ENCODE measurements around the gene CHRNA3.
A peak's percentile ranks its signal among the peaks of the same experiment; 100 is the strongest.

Gene CHRNA3

GRCh38 chr15:78625606-78626280, 4.9 kb upstream of the CHRNA3 start:
- Histone ChIP-seq H3K36me3 (ENCODE audit: insufficient read depth, low read length) (no peaks in the 10 kb centered on the region), H2AFZ (ENCODE audit: low read length, unreplicated experiment) (no peak overlapping the region), H3K27me3 (ENCODE audit: insufficient read depth, low read length) (peaks cover 69% of the 10 kb centered on the region), H3K79me2 (ENCODE audit: control insufficient read depth, insufficient read depth, low read length, unreplicated experiment) (no peaks in the 10 kb centered on the region), H3K4me3 (ENCODE audit: low read depth, low read length) (no peak overlapping the region), H3K4me1 (ENCODE audit: control insufficient read depth, insufficient read depth, low read length, unreplicated experiment) (no peaks in the 10 kb centered on the region), H3K27ac (ENCODE audit: low read depth, low read length) (no peak overlapping the region)

- H3K27ac ChIP-seq (ENCODE audit: low read depth, low read length): no peak overlapping the region
- no peaks in the 10 kb centered on the region for H3K36me3 ChIP-seq (ENCODE audit: insufficient read depth, low read length)
- H2AFZ ChIP-seq (ENCODE audit: low read length, unreplicated experiment): no peak overlapping the region
- no peaks in the 10 kb centered on the region for H3K4me1 ChIP-seq (ENCODE audit: control insufficient read depth, insufficient read depth, low read length, unreplicated experiment)
- peaks cover 77% of the 10 kb centered on the region for H3K27me3 ChIP-seq (ENCODE audit: insufficient read depth, low read length)
- H3K79me2 ChIP-seq (ENCODE audit: control insufficient read depth, insufficient read depth, low read length, unreplicated experiment): no peaks in the 10 kb centered on the region
- no peak overlapping the region for H3K4me3 ChIP-seq (ENCODE audit: low read depth, low read length)
Measured at GRCh38 chr15:78624651-78625590, 4.1 kb upstream of the CHRNA3 start.

- no peak overlapping the region for H3K4me3 ChIP-seq (ENCODE audit: low read depth, low read length)
- peaks cover under 1% of the 10 kb centered on the region for H3K4me1 ChIP-seq (ENCODE audit: control insufficient read depth, insufficient read depth, low read length, unreplicated experiment)
- H3K27me3 ChIP-seq (ENCODE audit: insufficient read depth, low read length): peaks cover 80% of the 10 kb centered on the region
- no peaks in the 10 kb centered on the region for H3K79me2 ChIP-seq (ENCODE audit: control insufficient read depth, insufficient read depth, low read length, unreplicated experiment)
- H3K36me3 ChIP-seq (ENCODE audit: insufficient read depth, low read length): no peaks in the 10 kb centered on the region
- H2AFZ ChIP-seq (ENCODE audit: low read length, unreplicated experiment): no peak overlapping the region
- H3K27ac ChIP-seq (ENCODE audit: low read depth, low read length): no peak overlapping the region
Measured at GRCh38 chr15:78623786-78624497, 3.1 kb upstream of the CHRNA3 start.

GRCh38 chr15:78621810-78622402, 1.1 kb upstream of the CHRNA3 start:
- Histone ChIP-seq H3K36me3 (ENCODE audit: insufficient read depth, low read length) (no peaks in the 10 kb centered on the region), H3K4me1 (ENCODE audit: control insufficient read depth, insufficient read depth, low read length, unreplicated experiment) (peaks cover 14% of the 10 kb centered on the region), H3K4me3 (ENCODE audit: low read depth, low read length) (no peak overlapping the region), H3K27ac (ENCODE audit: low read depth, low read length) (no peak overlapping the region), H3K27me3 (ENCODE audit: insufficient read depth, low read length) (peaks cover 66% of the 10 kb centered on the region), H2AFZ (ENCODE audit: low read length, unreplicated experiment) (no peak overlapping the region), H3K79me2 (ENCODE audit: control insufficient read depth, insufficient read depth, low read length, unreplicated experiment) (no peaks in the 10 kb centered on the region)

- Histone ChIP-seq H3K36me3 (ENCODE audit: insufficient read depth, low read length) (no peaks in the 10 kb centered on the region), H2AFZ (ENCODE audit: low read length, unreplicated experiment) (no peak overlapping the region), H3K79me2 (ENCODE audit: control insufficient read depth, insufficient read depth, low read length, unreplicated experiment) (no peaks in the 10 kb centered on the region), H3K4me3 (ENCODE audit: low read depth, low read length) (peak overlapping the region; percentile 66), H3K27me3 (ENCODE audit: insufficient read depth, low read length) (peaks cover 53% of the 10 kb centered on the region), H3K4me1 (ENCODE audit: control insufficient read depth, insufficient read depth, low read length, unreplicated experiment) (peaks cover 14% of the 10 kb centered on the region), H3K27ac (ENCODE audit: low read depth, low read length) (no peak overlapping the region)
Measured at GRCh38 chr15:78620021-78620526, 722 bp downstream of the CHRNA3 start.

- no peaks in the 10 kb centered on the region for H3K36me3 ChIP-seq (ENCODE audit: insufficient read depth, low read length)
- H3K27ac ChIP-seq (ENCODE audit: low read depth, low read length): no peak overlapping the region
- H3K4me1 ChIP-seq (ENCODE audit: control insufficient read depth, insufficient read depth, low read length, unreplicated experiment): peaks cover 14% of the 10 kb centered on the region
- H3K27me3 ChIP-seq (ENCODE audit: insufficient read depth, low read length): peaks cover 53% of the 10 kb centered on the region
- peak overlapping the region; percentile 66; the same call in 1 of the 2 replicates for H3K4me3 ChIP-seq (ENCODE audit: low read depth, low read length)
- no peak overlapping the region for H2AFZ ChIP-seq (ENCODE audit: low read length, unreplicated experiment)
- H3K79me2 ChIP-seq (ENCODE audit: control insufficient read depth, insufficient read depth, low read length, unreplicated experiment): no peaks in the 10 kb centered on the region
Measured at GRCh38 chr15:78619022-78619950, 1.5 kb downstream of the CHRNA3 start.

- peak overlapping the region; percentile 56 for H3K4me3 ChIP-seq (ENCODE audit: low read depth, low read length)
- H3K36me3 ChIP-seq (ENCODE audit: insufficient read depth, low read length): no peaks in the 10 kb centered on the region
- H3K27me3 ChIP-seq (ENCODE audit: insufficient read depth, low read length): peaks cover 47% of the 10 kb centered on the region
- H3K27ac ChIP-seq (ENCODE audit: low read depth, low read length): no peak overlapping the region
- H3K79me2 ChIP-seq (ENCODE audit: control insufficient read depth, insufficient read depth, low read length, unreplicated experiment): no peaks in the 10 kb centered on the region
- H3K4me1 ChIP-seq (ENCODE audit: control insufficient read depth, insufficient read depth, low read length, unreplicated experiment): peaks cover 14% of the 10 kb centered on the region
- H2AFZ ChIP-seq (ENCODE audit: low read length, unreplicated experiment): no peak overlapping the region
Measured at GRCh38 chr15:78618490-78618934, 2.3 kb downstream of the CHRNA3 start.

- Histone ChIP-seq H3K36me3 (ENCODE audit: insufficient read depth, low read length) (no peaks in the 10 kb centered on the region), H3K27me3 (ENCODE audit: insufficient read depth, low read length) (peaks cover 43% of the 10 kb centered on the region), H2AFZ (ENCODE audit: low read length, unreplicated experiment) (no peak overlapping the region), H3K79me2 (ENCODE audit: control insufficient read depth, insufficient read depth, low read length, unreplicated experiment) (no peaks in the 10 kb centered on the region), H3K4me1 (ENCODE audit: control insufficient read depth, insufficient read depth, low read length, unreplicated experiment) (peaks cover 14% of the 10 kb centered on the region), H3K27ac (ENCODE audit: low read depth, low read length) (no peak overlapping the region), H3K4me3 (ENCODE audit: low read depth, low read length) (no peak overlapping the region)
Measured at GRCh38 chr15:78618064-78618463, 2.7 kb downstream of the CHRNA3 start.

- Histone ChIP-seq H3K79me2 (ENCODE audit: control insufficient read depth, insufficient read depth, low read length, unreplicated experiment) (no peaks in the 10 kb centered on the region), H3K4me1 (ENCODE audit: control insufficient read depth, insufficient read depth, low read length, unreplicated experiment) (peaks cover 14% of the 10 kb centered on the region), H3K36me3 (ENCODE audit: insufficient read depth, low read length) (no peaks in the 10 kb centered on the region), H3K27ac (ENCODE audit: low read depth, low read length) (no peak overlapping the region), H2AFZ (ENCODE audit: low read length, unreplicated experiment) (no peak overlapping the region), H3K27me3 (ENCODE audit: insufficient read depth, low read length) (peaks cover 37% of the 10 kb centered on the region), H3K4me3 (ENCODE audit: low read depth, low read length) (no peak overlapping the region)
Measured at GRCh38 chr15:78617516-78617915, 3.3 kb downstream of the CHRNA3 start.
